ENCODE data around the gene MCTP2. TPM values are rescaled to one million over a fixed set of nuclear protein-coding genes. Genes with fewer than 3 reads are reported as not detected.

Gene MCTP2
- total and polyA plus RNA-seq, 7 donors = 1.5 to 12.2 (median 4.4) TPM

DNA sequence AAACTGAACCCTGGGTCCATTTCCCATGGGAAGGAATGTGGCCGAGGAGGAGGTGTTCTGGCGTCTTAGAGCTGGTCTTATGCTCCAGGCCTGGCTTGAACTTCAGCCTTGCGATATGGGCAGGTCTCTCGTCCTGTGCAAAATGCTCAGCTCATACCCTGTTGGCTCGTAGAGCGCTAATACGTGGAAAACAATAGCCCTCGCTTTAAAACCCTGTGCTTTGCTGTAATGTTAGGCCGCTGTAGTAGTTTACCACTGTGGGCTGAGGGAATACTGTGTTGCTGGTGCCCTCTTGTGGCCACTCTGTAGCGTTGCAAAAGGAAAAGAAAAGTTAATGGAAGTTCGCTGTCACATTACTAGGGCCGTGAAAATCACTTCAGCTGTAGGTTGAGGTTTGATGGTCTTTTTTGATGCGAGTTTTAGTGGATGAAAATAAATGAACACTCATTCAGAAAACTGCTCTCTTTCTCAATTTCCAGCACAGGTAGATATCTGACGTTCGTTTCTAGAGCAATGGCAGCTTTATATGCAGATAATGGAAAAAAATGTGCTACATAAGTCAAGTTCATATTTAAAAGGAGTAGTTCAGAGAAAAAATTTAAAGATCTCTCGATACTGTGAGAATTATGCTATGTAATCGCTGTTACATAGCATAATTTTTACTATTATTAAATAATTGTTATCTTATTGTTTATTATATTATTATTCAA is 92.9 kb downstream of the MCTP2 start:
- peak; percentile 67 to 91 (median 86) for TF ChIP-seq CTCF (IDR thresholded peaks at IDR 0.05)
- no peak for TF ChIP-seq POLR2AphosphoS5 (IDR thresholded peaks at IDR 0.05)
- no peak for TF ChIP-seq POLR2A (IDR thresholded peaks at IDR 0.05)
- TF ChIP-seq EP300 (IDR thresholded peaks at IDR 0.05) = no peak
- DNase-seq = peak; percentile 70
- no peaks in the 10 kb centered on the region for H3K9me3 ChIP-seq
- 24 to 33% methylated on average over 17 of the region's 17 CpGs for WGBS, 2 donors
- no peak overlapping the region for H3K4me3 ChIP-seq
- H3K36me3 ChIP-seq = no peaks in the 10 kb centered on the region
- intact Hi-C loops (cut with DNase I) = loop anchor here (1.0 to 10.0 kb wide), 2 partner anchors 160 to 1529 kb away; no protein-coding TSS in a partner anchor
- H3K27me3 ChIP-seq = no peaks in the 10 kb centered on the region
- no peak overlapping the region for H3K27ac ChIP-seq
- no peaks in the 10 kb centered on the region for H3K4me1 ChIP-seq

DNA sequence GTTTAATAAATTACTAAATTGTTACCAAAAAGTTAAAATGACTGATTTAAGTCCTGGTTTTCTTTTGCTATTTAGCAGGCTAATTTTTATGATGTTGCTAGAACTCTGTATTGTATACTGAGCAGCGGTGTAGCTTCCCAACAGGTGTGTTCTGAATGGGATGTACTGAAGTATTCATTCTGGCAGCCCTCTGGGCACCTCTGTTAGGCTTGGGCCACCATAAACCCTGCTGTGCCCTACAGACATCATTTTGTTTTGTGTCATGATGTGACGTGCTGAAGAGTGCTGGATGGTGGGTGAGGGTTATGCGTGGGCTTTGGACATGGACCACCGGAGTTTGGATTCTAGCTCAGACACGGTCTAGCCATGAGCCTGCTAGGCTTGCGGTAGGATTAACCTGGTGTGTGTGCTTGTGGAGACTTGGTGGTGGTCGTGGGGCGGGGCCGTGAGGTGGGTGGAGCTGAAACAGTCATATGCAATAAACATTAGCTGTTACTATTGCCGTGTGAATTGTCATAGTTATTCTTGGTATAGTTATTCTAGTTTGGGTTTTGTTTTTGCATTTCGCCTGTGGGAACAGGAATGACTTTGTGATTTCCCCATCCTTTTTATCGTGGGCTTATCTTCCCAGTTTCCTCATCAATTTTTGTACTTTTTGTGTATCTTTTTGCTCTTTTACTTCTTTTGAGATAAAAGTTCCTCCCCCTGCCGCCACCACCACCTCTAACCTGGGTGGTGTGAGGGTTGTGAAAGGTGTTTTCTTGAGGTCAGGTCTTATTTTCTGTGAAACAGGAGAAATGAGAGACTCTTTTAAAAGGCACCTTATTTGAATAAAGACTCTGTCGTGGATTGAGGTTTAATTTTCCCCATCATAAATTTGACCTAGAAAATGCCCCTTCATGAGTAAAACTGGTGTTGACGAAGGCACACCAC is 93.7 kb downstream of the MCTP2 start:
- TF ChIP-seq POLR2AphosphoS5 (IDR thresholded peaks at IDR 0.05) (no peak), CTCF (IDR thresholded peaks at IDR 0.05) (no peak), POLR2A (IDR thresholded peaks at IDR 0.05) (no peak), EP300 (IDR thresholded peaks at IDR 0.05) (no peak)
- no peaks in the 10 kb centered on the region for H3K36me3 ChIP-seq
- H3K27me3 ChIP-seq = no peaks in the 10 kb centered on the region
- H3K4me3 ChIP-seq = no peak overlapping the region
- no peaks in the 10 kb centered on the region for H3K4me1 ChIP-seq
- no peak for DNase-seq
- intact Hi-C loops (cut with DNase I) = loop anchor here (1.0 to 10.0 kb wide), 2 partner anchors 161 to 1530 kb away; no protein-coding TSS in a partner anchor
- 55 to 75% methylated on average over 15 of the region's 15 CpGs for WGBS, 2 donors
- H3K9me3 ChIP-seq = no peaks in the 10 kb centered on the region
- H3K27ac ChIP-seq = no peak overlapping the region

- no peaks in the 10 kb centered on the region for H3K36me3 ChIP-seq
- H3K4me1 ChIP-seq = no peaks in the 10 kb centered on the region
- TF ChIP-seq POLR2AphosphoS5 (IDR thresholded peaks at IDR 0.05) (no peak), POLR2A (IDR thresholded peaks at IDR 0.05) (no peak), EP300 (IDR thresholded peaks at IDR 0.05) (no peak), CTCF (IDR thresholded peaks at IDR 0.05) (peak; percentile 25 to 52 (median 36))
- H3K27me3 ChIP-seq = no peaks in the 10 kb centered on the region
- DNase-seq = no peak
- no peak overlapping the region for H3K4me3 ChIP-seq
- no peaks in the 10 kb centered on the region for H3K9me3 ChIP-seq
- WGBS, 2 donors = 85 to 87% methylated on average over 2 of the region's 2 CpGs
- no peak overlapping the region for H3K27ac ChIP-seq
- intact Hi-C loops (cut with DNase I) = loop anchor here (10.0 kb wide), 1 partner anchor 1533 kb away; no protein-coding TSS in a partner anchor
Observed at GRCh38 chr15:94327356-94327936, 96.1 kb downstream of the MCTP2 start.

DNA sequence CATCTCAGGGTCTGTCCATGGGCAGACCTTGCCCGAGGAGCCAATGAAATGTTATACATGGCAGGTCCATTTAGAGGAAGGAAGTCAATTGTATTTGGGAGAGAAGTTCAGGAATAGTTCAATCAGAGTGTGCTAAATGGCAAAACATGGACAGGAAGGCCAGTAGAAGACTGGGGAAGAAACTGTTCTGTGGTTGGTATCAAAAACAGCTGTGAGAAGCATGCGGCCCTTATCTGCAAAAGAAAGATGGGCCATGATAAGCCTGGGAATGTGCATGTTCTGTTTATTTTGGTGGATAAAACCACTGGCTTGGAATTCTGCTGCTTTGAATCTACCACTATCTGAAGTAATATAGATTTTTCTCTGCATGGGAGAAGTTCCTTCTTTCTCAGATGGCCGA is 100.4 kb downstream of the MCTP2 start:
- 81 to 88% methylated on average over 3 of the region's 3 CpGs for WGBS, 2 donors

More for the DNA sequence above, 100.4 kb downstream of the MCTP2 start:
- Histone ChIP-seq H3K9me3 (no peaks in the 10 kb centered on the region), H3K4me1 (no peaks in the 10 kb centered on the region), H3K4me3 (no peak overlapping the region), H3K27ac (no peak overlapping the region), H3K36me3 (no peaks in the 10 kb centered on the region), H3K27me3 (no peaks in the 10 kb centered on the region)
- no peak for DNase-seq
- intact Hi-C loops (cut with DNase I) = no loop called here
- TF ChIP-seq POLR2AphosphoS5 (IDR thresholded peaks at IDR 0.05) (no peak), CTCF (IDR thresholded peaks at IDR 0.05) (no peak)
